Loucy (cell line): ENCODE data around the gene SLC35F3.

Experiments used
- EZH2phosphoT487 ChIP-seq: fragments of 200-600 bp; IDR thresholded peaks from 2 replicates; pipeline ENCODE4 v1.6.1; 2018; ENCODE audit warnings: antibody characterized with exemption, mild to moderate bottlenecking, moderate library complexity, borderline replicate concordance
- TF ChIP-seq, protein P1 (sequence below): fragments of 200-600 bp; sonication (generic); conservative IDR thresholded peaks from 2 replicates; pipeline ENCODE4 v1.5.1; 2014; ENCODE audit warnings: mild to moderate bottlenecking, antibody characterized with exemption, low read length

DNA sequence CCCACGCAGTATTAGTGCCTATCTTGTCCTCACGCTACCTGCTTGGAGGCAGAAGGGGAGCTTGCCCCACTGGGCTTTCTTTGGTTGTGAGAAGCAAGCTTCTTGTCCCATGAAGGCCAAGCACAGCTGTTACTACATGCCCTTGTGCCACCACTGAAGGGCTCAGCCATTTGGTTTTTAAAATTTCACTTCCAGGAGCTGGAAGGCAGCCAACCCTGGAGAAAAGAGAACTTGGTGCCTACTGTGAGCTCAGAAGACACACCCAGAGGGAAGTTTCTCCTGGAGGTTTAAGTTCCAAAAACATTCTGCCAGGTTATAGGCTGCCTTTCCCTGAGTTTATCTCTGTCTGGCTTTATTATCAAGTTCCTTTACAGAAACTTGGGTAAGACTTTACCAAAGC lies 187.4 kb downstream of the SLC35F3 start:
- TF ChIP-seq, protein P1, sequence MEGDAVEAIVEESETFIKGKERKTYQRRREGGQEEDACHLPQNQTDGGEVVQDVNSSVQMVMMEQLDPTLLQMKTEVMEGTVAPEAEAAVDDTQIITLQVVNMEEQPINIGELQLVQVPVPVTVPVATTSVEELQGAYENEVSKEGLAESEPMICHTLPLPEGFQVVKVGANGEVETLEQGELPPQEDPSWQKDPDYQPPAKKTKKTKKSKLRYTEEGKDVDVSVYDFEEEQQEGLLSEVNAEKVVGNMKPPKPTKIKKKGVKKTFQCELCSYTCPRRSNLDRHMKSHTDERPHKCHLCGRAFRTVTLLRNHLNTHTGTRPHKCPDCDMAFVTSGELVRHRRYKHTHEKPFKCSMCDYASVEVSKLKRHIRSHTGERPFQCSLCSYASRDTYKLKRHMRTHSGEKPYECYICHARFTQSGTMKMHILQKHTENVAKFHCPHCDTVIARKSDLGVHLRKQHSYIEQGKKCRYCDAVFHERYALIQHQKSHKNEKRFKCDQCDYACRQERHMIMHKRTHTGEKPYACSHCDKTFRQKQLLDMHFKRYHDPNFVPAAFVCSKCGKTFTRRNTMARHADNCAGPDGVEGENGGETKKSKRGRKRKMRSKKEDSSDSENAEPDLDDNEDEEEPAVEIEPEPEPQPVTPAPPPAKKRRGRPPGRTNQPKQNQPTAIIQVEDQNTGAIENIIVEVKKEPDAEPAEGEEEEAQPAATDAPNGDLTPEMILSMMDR: no peak
- TF ChIP-seq EZH2phosphoT487: no peak
